GM18868 (cell line): ENCODE data around the gene SMO.
A peak's percentile ranks its signal among the peaks of the same experiment; 100 is the strongest.

Source experiments
- ATAC-seq: cut with Tn5 transposase; IDR thresholded peaks from one replicate; pipeline ENCODE4 v1.9.1; 2021; ENCODE audit warnings: mild to moderate bottlenecking, moderate library complexity; ENCODE audit not compliant: unreplicated experiment

Gene SMO

GRCh38 chr7:129188372-129188891 is at the start of gene SMO:
SMO (plus strand) TSS chr7:129188633; CDS start chr7:129189152, 519 bp downstream.
- peak; percentile 50 for ATAC-seq

DNA sequence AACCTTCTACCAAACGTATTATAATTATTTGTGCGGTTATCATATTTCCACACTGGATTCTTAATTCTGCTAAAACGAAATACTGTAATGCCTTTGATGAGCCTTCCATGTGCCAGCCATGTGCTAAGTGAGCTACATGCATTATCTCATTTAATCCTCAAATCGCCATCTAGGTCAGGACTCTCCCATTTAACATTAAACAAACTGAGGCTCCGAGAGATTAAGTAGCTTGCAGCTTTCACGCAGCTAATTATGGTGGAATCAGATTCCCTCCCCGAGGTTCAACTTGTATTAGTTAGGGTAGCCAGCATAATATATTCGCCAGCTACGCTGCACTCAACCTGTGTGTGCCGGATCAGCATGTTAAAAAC is 44.7 kb upstream of the SMO start:
- ATAC-seq, result no peak

DNA sequence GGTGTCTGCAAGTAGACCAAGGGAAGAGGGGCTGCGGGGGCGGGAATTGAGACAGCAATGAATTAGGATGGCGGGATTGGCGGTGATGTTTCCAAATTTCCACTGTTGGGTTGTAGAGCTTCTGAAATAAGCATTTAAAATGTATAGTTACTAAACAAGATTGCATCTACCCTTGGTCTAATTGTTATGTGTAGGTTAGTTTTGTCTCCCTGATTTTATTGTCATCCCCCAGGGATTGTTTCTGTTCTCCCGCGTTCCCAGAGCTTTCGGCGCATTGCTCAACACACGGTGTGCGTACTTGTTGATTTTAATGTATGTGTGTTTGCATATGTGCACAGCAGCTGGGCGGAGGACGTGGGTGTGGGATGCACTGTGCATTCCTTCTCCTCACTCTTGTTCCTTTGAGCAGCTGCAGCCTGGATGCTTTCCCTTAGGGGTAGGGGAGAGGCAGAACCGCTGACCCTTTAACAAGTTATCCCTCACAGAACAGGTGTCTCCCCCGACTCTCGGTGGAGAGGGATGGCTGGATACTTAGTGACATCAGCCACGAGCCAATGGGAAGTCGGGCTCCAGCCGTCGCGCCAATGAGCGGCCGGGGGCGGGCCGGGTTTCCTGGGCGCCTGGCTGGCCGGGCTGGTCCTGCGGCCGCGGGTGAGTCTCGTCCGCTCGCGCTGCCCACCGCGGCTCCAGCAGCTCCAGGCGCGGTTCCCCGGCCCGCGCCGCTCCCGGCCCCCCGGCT is 44.2 kb upstream of the SMO start, which contains the start of gene TSPAN33:
Gene TSPAN33, plus strand, starts transcription at position 613 of the 739 bp plus-strand sequence. CDS start 274 bp downstream, outside the sequence.
- peak; percentile 71 for ATAC-seq

GRCh38 chr7:129144834-129145668 is 43.4 kb upstream of the SMO start:
- ATAC-seq, result peak; percentile 1

- ATAC-seq, result peak; percentile 64
Observed at GRCh38 chr7:129146237-129146979, 42.0 kb upstream of the SMO start.

- no peak for ATAC-seq
Observed at GRCh38 chr7:129147731-129148130, 40.7 kb upstream of the SMO start.

GRCh38 chr7:129149511-129149910 is 38.9 kb upstream of the SMO start:
- ATAC-seq, result no peak

GRCh38 chr7:129150199-129150996 is 38.0 kb upstream of the SMO start:
- ATAC-seq, result no peak

- no peak for ATAC-seq
Observed at GRCh38 chr7:129157651-129158050, 30.8 kb upstream of the SMO start.

DNA sequence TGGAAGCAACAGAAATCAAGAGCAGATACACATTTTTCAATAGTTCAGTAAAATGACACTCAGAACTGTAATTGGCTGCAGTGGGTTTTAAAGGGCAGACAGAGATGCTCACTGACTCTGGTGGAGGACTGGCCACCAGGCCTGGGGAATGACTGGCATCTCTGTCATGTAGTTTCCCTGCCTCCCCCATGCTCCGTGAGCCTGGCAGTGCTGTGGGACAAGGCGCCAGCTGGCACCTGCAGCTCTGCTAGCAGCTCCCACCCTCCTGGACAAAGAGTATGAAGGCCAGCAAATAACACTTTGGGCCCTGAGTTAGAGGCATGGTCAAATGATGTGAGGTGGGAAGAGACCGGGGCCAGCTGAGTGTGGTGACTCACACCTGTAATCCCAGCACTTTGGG is 28.9 kb upstream of the SMO start:
- ATAC-seq, result no peak

DNA sequence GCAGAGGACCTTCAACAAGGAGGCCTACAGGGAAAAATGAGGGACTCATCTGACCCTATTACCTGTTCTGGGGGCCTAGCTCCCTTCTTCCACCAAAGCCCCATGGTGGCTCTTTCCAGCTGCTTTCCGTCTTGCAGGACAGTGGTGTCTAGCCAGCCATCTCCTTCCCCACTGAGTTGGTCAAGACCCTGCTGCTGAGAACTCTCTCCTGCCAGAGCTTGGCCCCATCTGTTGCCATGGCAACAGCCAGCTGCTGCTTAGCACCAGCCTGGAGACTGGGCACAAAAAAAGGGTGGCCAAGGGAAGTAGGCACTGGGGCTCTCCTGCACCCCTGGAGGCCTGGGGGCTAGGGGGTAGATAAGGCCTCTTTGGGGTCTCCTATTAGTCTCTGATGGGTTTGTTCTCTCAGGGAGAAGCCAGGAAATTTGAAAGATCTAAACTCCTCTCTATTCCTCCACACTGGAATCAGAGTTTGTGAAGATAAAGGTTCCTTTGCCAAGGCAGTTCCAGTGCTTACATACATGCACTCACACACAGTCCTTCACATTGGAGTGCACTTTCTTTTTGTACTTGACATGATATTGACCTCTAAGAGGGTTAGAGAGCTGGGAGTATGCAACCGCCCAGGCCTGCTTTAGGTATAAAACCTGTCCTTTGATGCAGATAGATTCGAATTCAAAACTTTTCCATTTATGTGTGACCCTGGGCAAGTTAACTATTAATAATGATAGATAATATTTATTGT is 28.1 kb upstream of the SMO start:
- ATAC-seq, result no peak

- no peak for ATAC-seq
Observed at GRCh38 chr7:129161524-129162225, 26.8 kb upstream of the SMO start.

DNA sequence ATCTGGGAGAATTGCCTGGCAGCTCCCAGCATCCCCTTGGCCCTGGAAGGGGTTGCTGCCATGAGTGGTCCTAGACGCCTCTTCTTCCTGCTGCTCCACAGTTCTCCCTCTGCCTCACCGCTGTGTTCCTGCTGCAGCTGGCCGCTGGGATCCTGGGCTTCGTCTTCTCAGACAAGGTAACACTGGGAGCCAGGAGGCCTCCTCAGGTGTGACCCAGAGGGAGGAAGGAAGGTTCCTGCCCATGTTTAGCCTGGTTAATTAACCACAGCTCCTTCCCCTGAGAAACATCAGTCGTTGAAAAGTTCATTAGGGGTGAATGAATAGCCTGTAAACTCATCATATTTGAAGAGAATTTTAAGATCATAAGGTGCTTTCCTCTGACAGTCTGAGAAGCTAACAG is 25.7 kb upstream of the SMO start:
- ATAC-seq, result no peak

DNA sequence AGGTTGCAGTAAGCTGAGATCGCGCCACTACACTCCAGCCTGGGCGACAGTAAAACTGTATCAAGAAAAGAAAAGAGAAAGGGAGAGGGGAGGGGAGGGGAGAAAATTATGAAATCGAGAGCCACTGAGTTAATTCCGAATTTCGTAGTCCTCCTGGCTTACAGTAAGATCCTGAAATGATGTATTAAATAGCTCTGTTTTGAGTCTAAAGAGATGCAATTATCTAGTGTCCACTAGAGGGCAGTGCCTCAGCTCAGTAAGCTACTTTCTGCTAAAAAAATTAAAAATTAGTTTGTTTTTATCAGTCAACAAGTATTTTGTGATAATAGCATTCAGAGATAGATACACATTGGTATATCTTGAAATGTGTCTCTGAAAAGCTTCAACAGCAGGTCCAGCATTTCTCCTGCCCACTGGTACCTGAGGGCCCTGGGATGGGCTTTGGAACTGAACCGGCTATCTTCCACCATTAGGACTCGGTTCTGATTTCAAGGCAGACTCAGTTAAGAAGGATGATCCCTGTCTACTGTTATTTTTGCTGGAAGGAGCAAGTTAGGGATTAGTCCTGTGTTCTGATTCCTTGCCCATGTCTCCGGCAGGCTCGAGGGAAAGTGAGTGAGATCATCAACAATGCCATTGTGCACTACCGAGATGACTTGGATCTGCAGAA is 24.4 kb upstream of the SMO start:
- no peak for ATAC-seq

DNA sequence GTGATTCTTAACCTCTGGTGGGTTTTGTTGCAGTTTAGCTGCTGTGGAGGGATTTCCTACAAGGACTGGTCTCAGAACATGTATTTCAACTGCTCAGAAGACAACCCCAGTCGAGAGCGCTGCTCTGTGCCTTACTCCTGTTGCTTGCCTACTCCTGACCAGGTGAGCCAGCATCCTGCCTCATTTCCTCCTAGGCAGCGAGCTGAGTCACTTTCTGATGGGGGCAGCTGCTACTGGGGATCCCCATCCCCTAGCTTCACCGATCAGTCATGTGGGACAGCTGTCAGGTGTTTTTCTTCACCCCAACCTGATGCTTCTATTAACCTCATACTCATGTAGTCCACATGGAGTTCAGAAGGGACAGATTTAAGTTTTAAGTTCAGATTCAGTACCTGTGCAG is 21.7 kb upstream of the SMO start:
- ATAC-seq, result peak; percentile 68

GRCh38 chr7:129167817-129168216 is 20.6 kb upstream of the SMO start:
- ATAC-seq, result no peak

DNA sequence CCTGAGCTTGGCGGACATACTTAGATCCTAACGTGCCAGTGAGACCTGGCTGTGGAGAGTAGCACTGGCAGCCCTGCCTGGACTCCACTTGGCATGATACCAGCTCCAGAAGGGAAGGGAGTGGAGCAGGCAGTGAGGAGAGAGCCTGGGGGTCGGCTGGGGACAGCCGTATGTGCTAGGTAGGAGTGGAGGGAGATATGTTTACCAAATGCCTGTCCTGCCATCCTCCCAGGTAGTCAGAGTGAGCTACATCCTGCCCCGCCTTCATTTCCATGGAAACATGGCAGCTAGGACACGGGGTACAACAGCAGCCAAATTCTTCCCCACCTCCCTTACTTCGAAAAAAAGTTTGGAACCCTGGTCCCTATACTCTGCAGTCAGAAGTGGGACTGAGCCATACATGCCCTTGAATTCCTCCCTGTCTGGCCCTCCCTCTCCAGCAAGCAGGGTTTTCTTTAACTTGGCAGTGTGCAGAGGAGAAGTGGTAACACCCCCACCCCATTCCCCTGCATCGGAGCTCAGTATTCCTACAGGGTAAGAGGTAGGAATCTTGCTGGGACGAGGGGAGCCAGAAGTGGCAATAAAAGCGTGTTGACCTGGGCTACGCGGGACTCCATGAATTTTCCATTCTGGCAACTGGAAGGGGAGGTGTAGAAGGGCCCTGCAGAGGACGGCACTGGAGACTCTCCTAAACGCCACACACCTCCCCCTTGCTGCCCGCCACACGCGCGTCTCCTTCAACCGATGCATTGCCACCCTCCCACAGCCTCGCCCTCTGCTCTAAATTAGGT is 20.0 kb upstream of the SMO start:
- ATAC-seq, result no peak
